Upper lobe of left lung (tissue), 6 donors: ENCODE measurements around the gene LRRC8D. TPM values are rescaled to one million over a fixed set of nuclear protein-coding genes. Genes with fewer than 3 reads are reported as not detected.
A peak's percentile ranks its signal among the peaks of the same experiment; 100 is the strongest.

Source experiments
- ATAC-seq, 2 donors: fragments of 200-7000 bp; cut with Tn5 transposase; one replicate each; pipeline ENCODE4 v1.9.1; 2022; ENCODE audit warnings: mild to moderate bottlenecking in 2 of 2, moderate library complexity in 2 of 2; ENCODE audit not compliant: low FRiP score in 2 of 2
- DNase-seq, 2 donors: peaks; one replicate each; pipeline ENCODE4 v3.0.0-alpha.2; 2019 to 2020
- H3K27ac ChIP-seq, 4 donors: fragments of 200-600 bp; sonication (generic); one replicate each; pipeline ENCODE4 v1.5.1; 2016 to 2019
- H3K27me3 ChIP-seq, 4 donors: fragments of 200-600 bp; sonication (generic); one replicate each; pipeline ENCODE4 v1.5.1; 2017 to 2019
- H3K36me3 ChIP-seq, 4 donors: fragments of 200-600 bp; sonication (generic); one replicate each; pipeline ENCODE4 v1.5.1; 2016 to 2019
- H3K4me1 ChIP-seq, 4 donors: fragments of 200-600 bp; sonication (generic); one replicate each; pipeline ENCODE4 v1.5.1; 2018 to 2019
- H3K4me3 ChIP-seq, 4 donors: fragments of 200-600 bp; sonication (generic); one replicate each; pipeline ENCODE4 v1.5.1; 2017 to 2019; ENCODE audit warnings: mild to moderate bottlenecking in 2 of 4, moderate library complexity in 1 of 4
- H3K9me3 ChIP-seq, 4 donors: fragments of 200-600 bp; sonication (generic); one replicate each; pipeline ENCODE4 v1.5.1; 2018 to 2019
- EP300 ChIP-seq, 4 donors: sonication (generic); formaldehyde crosslinking; IDR thresholded peaks; one replicate each; pipeline ENCODE4 v1.5.1; 2017; ENCODE audit warnings: antibody characterized with exemption in 4 of 4, control low read depth in 2 of 4
- POLR2A ChIP-seq, 4 donors: fragments of 450-650 bp; IDR thresholded peaks; one replicate each; pipeline ENCODE4 v1.5.1; 2016 to 2017; ENCODE audit warnings: antibody characterized with exemption in 4 of 4, mild to moderate bottlenecking in 2 of 4
- POLR2AphosphoS5 ChIP-seq, 2 donors: sonication (generic); formaldehyde crosslinking; IDR thresholded peaks; one replicate each; pipeline ENCODE4 v1.5.1; 2017; ENCODE audit warnings: antibody characterized with exemption in 2 of 2
- WGBS, 2 donors: methylation state at CpG; one replicate each; pipeline ENCODE4 v1.1.5; 2017 to 2018; 5-methylcytosine and 5-hydroxymethylcytosine counted together
- total RNA-seq, 6 donors: library from RNA; depleted of rRNA in 4 of 6; stranded (reverse); fragments of >200 nt in 4 of 6; gene quantifications; one replicate each; pipeline versions ENCODE4 v1.1.0 to v1.2.1, GENCODE V29; 2016 to 2021
- TF ChIP-seq, protein P1 (sequence below), 6 experiments: fragments of 450-650 bp in 4 of 6; fragments of 200-600 bp in 2 of 6; sonication (generic) in 2 of 6; IDR thresholded peaks; one replicate each; pipeline ENCODE4 v1.5.1; 2016 to 2019; ENCODE audit warnings: antibody characterized with exemption in 6 of 6
- donor health status: DM: no; HTN: no; CAD: no; lungs with moderate emphysema.
- donor health status: DM: no; HTN: yes; CAD: no; lungs with severe emphysema.

Gene LRRC8D
- total RNA-seq, 6 donors from 2014 or later, result 3.7 to 24.0 (median 12.2) TPM

- Histone ChIP-seq H3K4me3 (no peak overlapping the region), H3K27ac (no peak overlapping the region), H3K9me3 (no peaks in the 10 kb centered on the region), H3K4me1 (peaks cover 0 to 7% (median 3%) of the 10 kb centered on the region in 4 donors), H3K36me3 (peaks cover 0 to 3% (median 0%) of the 10 kb centered on the region in 4 donors), H3K27me3 (no peaks in the 10 kb centered on the region)
- ATAC-seq, result no peak
- TF ChIP-seq EP300 (IDR thresholded peaks at IDR 0.05) (no peak), POLR2AphosphoS5 (IDR thresholded peaks at IDR 0.05) (no peak), POLR2A (IDR thresholded peaks at IDR 0.05) (no peak)
- TF ChIP-seq, protein P1, sequence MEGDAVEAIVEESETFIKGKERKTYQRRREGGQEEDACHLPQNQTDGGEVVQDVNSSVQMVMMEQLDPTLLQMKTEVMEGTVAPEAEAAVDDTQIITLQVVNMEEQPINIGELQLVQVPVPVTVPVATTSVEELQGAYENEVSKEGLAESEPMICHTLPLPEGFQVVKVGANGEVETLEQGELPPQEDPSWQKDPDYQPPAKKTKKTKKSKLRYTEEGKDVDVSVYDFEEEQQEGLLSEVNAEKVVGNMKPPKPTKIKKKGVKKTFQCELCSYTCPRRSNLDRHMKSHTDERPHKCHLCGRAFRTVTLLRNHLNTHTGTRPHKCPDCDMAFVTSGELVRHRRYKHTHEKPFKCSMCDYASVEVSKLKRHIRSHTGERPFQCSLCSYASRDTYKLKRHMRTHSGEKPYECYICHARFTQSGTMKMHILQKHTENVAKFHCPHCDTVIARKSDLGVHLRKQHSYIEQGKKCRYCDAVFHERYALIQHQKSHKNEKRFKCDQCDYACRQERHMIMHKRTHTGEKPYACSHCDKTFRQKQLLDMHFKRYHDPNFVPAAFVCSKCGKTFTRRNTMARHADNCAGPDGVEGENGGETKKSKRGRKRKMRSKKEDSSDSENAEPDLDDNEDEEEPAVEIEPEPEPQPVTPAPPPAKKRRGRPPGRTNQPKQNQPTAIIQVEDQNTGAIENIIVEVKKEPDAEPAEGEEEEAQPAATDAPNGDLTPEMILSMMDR (IDR thresholded peaks at IDR 0.05), result no peak
- DNase-seq, result no peak
- 72 to 85% methylated on average over 7 of the region's 7 CpGs for WGBS, 2 donors
These were observed 118.3 kb downstream of the LRRC8D start for GRCh38 chr1:89939059-89939570.

- H3K9me3 ChIP-seq, result no peaks in the 10 kb centered on the region
- no peak for ATAC-seq
- H3K4me3 ChIP-seq, result no peak overlapping the region
- WGBS, 2 donors, result 96 to 98% methylated on average over 9 of the region's 9 CpGs
- no peak for DNase-seq
- no peak for TF ChIP-seq POLR2AphosphoS5 (IDR thresholded peaks at IDR 0.05)
- TF ChIP-seq, protein P1 (IDR thresholded peaks at IDR 0.05), result no peak
- TF ChIP-seq EP300 (IDR thresholded peaks at IDR 0.05), result no peak
- H3K36me3 ChIP-seq, result no peaks in the 10 kb centered on the region
- peaks cover 0 to 7% (median 3%) of the 10 kb centered on the region in 4 donors for H3K4me1 ChIP-seq
- H3K27ac ChIP-seq, result no peak overlapping the region
- H3K27me3 ChIP-seq, result no peaks in the 10 kb centered on the region
These were observed 119.0 kb downstream of the LRRC8D start for GRCh38 chr1:89939693-89940438.

- no peaks in the 10 kb centered on the region for H3K36me3 ChIP-seq
- TF ChIP-seq POLR2A (IDR thresholded peaks at IDR 0.05) (no peak), POLR2AphosphoS5 (IDR thresholded peaks at IDR 0.05) (no peak), EP300 (IDR thresholded peaks at IDR 0.05) (no peak)
- TF ChIP-seq, protein P1 (IDR thresholded peaks at IDR 0.05), result no peak
- no peaks in the 10 kb centered on the region for H3K27me3 ChIP-seq
- no peak overlapping the region for H3K27ac ChIP-seq
- peaks cover 0 to 7% (median 3%) of the 10 kb centered on the region in 4 donors for H3K4me1 ChIP-seq
- ATAC-seq (peak in 1 of 2 donors; percentile 38), DNase-seq (no peak)
- no peaks in the 10 kb centered on the region for H3K9me3 ChIP-seq
- WGBS, 2 donors, result 83% methylated on average over 6 of the region's 6 CpGs
- no peak overlapping the region for H3K4me3 ChIP-seq
These were observed 120.4 kb downstream of the LRRC8D start for GRCh38 chr1:89941110-89941766.

GRCh38 chr1:89942014-89942413, 121.2 kb downstream of the LRRC8D start:
- Histone ChIP-seq H3K4me1 (peaks cover 0 to 7% (median 3%) of the 10 kb centered on the region in 4 donors), H3K27me3 (no peaks in the 10 kb centered on the region), H3K36me3 (no peaks in the 10 kb centered on the region), H3K9me3 (no peaks in the 10 kb centered on the region), H3K4me3 (no peak overlapping the region), H3K27ac (peak overlapping the region in 1 of 4 donors; percentile 28)
- TF ChIP-seq EP300 (IDR thresholded peaks at IDR 0.05) (no peak), POLR2A (IDR thresholded peaks at IDR 0.05) (no peak), POLR2AphosphoS5 (IDR thresholded peaks at IDR 0.05) (no peak)
- TF ChIP-seq, protein P1 (IDR thresholded peaks at IDR 0.05), result no peak
- no peak for ATAC-seq
- DNase-seq, result no peak
- 90 to 92% methylated on average over 2 of the region's 2 CpGs for WGBS, 2 donors
